ENCODE data around the gene LRRC49. TPM values are rescaled to one million over a fixed set of nuclear protein-coding genes. Genes with fewer than 3 reads are reported as not detected.
"Not testable (repeated sequence)": the region's sequence is repeated elsewhere in the genome, so short reads cannot be mapped to it uniquely, and the experiment has no call there.

Gene LRRC49
- total and polyA plus RNA-seq, 10 of the 15 experiments (the other 5 are each of a cell fraction or from before 2014, with no cell fraction given): 1.4 to 3.7 (median 2.9) TPM

- TF ChIP-seq STAT1 (conservative IDR thresholded peaks at IDR 0.05) (no peak), CHD1 (IDR thresholded peaks at IDR 0.05; ENCODE audit: low read depth, low read length) (no peak)
These were observed 43.7 kb downstream of the LRRC49 start (continued) for GRCh38 chr15:70936326-70936725.

- H3K79me2 ChIP-seq (ENCODE audit: control insufficient read depth, insufficient read depth, low read length); H3K9me3 ChIP-seq (replicated peaks; ENCODE audit: control insufficient read depth, insufficient read depth, low read length); ATAC-seq; H4K20me1 ChIP-seq (ENCODE audit: control insufficient read depth, insufficient read depth); in situ Hi-C loops (cut with MboI); H3K4me2 ChIP-seq (ENCODE audit: control insufficient read depth, insufficient read depth); H3K36me3 ChIP-seq (ENCODE audit: control insufficient read depth in 2 of 2, insufficient read depth in 2 of 2, low read length in 1 of 2); H3K27ac ChIP-seq (ENCODE audit: control insufficient read depth, insufficient read depth); DNase-seq (ENCODE audit: low read depth, low spot score); H3K4me3 ChIP-seq; RAD21 ChIA-PET (ENCODE audit: unreplicated experiment); CTCF ChIA-PET; POLR2A ChIA-PET; FAIRE-seq; H3K4me1 ChIP-seq (ENCODE audit: control insufficient read depth, insufficient read depth, low read length); H3K9ac ChIP-seq (ENCODE audit: control insufficient read depth, insufficient read depth, low read length); BruUV-seq (replicated peaks); SMC1A ChIA-PET (ENCODE audit: uncharacterized antibody, unreplicated experiment); intact Hi-C loops (cut with micrococcal nuclease; ENCODE audit: unreplicated experiment); H2AFZ ChIP-seq (ENCODE audit: control insufficient read depth, low read depth, low read length); H3K27me3 ChIP-seq (replicated peaks in 1 of 2; ENCODE audit: control insufficient read depth in 2 of 2, insufficient read depth in 2 of 2, low read length in 1 of 2): not testable (repeated sequence)
- WGBS (ENCODE audit: insufficient coverage, insufficient replicate concordance, low lambda C conversion rate, missing lambda C conversion rate): 20% methylated on average over 2 of the region's 2 CpGs
These were observed 50.7 kb downstream of the LRRC49 start for GRCh38 chr15:70943285-70943684.

GRCh38 chr15:70947351-70948335 lies 55.0 kb downstream of the LRRC49 start:
- TF ChIP-seq NR2C2 (IDR thresholded peaks at IDR 0.05; ENCODE audit: borderline replicate concordance, control insufficient read depth, insufficient read length, low read depth) (no peak), PAX8 (IDR thresholded peaks at IDR 0.05) (no peak), HDGF (IDR thresholded peaks at IDR 0.05) (no peak), PBX3 (IDR thresholded peaks at IDR 0.05; ENCODE audit: insufficient replicate concordance, low read depth, low read length) (no peak)
- no peaks in the 10 kb centered on the region for H3K79me2 ChIP-seq (ENCODE audit: control insufficient read depth, insufficient read depth, low read length)
- no peak overlapping the region for H3K4me2 ChIP-seq (ENCODE audit: control insufficient read depth, insufficient read depth)
- POLR2A ChIA-PET: no interaction called here
- H3K27ac ChIP-seq (ENCODE audit: control insufficient read depth, insufficient read depth): no peak overlapping the region
- H3K27me3 ChIP-seq (replicated peaks in 1 of 2; ENCODE audit: control insufficient read depth in 2 of 2, insufficient read depth in 2 of 2, low read length in 1 of 2): no peaks in the 10 kb centered on the region
- intact Hi-C loops (cut with micrococcal nuclease; ENCODE audit: unreplicated experiment): no loop called here
- RAD21 ChIA-PET (ENCODE audit: unreplicated experiment): no interaction called here
- in situ Hi-C loops (cut with MboI): no loop called here
- no peak overlapping the region for H3K9ac ChIP-seq (ENCODE audit: control insufficient read depth, insufficient read depth, low read length)
- DNase-seq (ENCODE audit: low read depth, low spot score) (no peak), ATAC-seq (no peak), FAIRE-seq (no peak)
- H2AFZ ChIP-seq (ENCODE audit: control insufficient read depth, low read depth, low read length): no peak overlapping the region
- H4K20me1 ChIP-seq (ENCODE audit: control insufficient read depth, insufficient read depth): no peaks in the 10 kb centered on the region
- CTCF ChIA-PET: no interaction called here
- no peaks in the 10 kb centered on the region for H3K9me3 ChIP-seq (replicated peaks; ENCODE audit: control insufficient read depth, insufficient read depth, low read length)
- H3K4me1 ChIP-seq (ENCODE audit: control insufficient read depth, insufficient read depth, low read length): no peaks in the 10 kb centered on the region
- H3K4me3 ChIP-seq: no peak overlapping the region
- SMC1A ChIA-PET (ENCODE audit: uncharacterized antibody, unreplicated experiment): no interaction called here
- WGBS (ENCODE audit: insufficient coverage, insufficient replicate concordance, low lambda C conversion rate, missing lambda C conversion rate): 43% methylated on average over 7 of the region's 7 CpGs
- BruUV-seq (replicated peaks): no TSS peak
- H3K36me3 ChIP-seq (ENCODE audit: control insufficient read depth in 2 of 2, insufficient read depth in 2 of 2, low read length in 1 of 2): no peaks in the 10 kb centered on the region

Measured in GM12878 (cell line).